Left lung (tissue), 10 donors: ENCODE data around the gene NFKBIE. TPM values are rescaled to one million over a fixed set of nuclear protein-coding genes. Genes with fewer than 3 reads are reported as not detected.

ENCODE experiments used
- ATAC-seq: fragments of 200-7000 bp; cut with Tn5 transposase; one replicate; pipeline ENCODE4 v1.9.1; 2020; ENCODE audit warnings: moderate library complexity
- DNase-seq, 4 donors: peaks; one replicate each; pipeline ENCODE4 v3.0.0-alpha.2; 2013 to 2020
- H3K27ac ChIP-seq, 2 donors: fragments of 200-600 bp; sonication (generic) in 1 of 2; one replicate each; pipeline versions ENCODE4 v1.5.0 to v1.8.0; 2020 to 2021
- H3K27me3 ChIP-seq, 2 donors: fragments of 200-600 bp; sonication (generic) in 1 of 2; one replicate each; pipeline versions ENCODE4 v1.5.0 to v1.8.0; 2020 to 2021
- H3K36me3 ChIP-seq, 2 donors: fragments of 200-600 bp; sonication (generic) in 1 of 2; one replicate each; pipeline versions ENCODE4 v1.5.0 to v1.8.0; 2020 to 2021
- H3K4me1 ChIP-seq, 2 donors: fragments of 200-600 bp; one replicate each; pipeline ENCODE4 v1.8.0; 2021
- H3K4me3 ChIP-seq, 2 donors: fragments of 200-600 bp; sonication (generic) in 1 of 2; one replicate each; pipeline versions ENCODE4 v1.5.0 to v1.8.0; 2020 to 2021; ENCODE audit warnings: mild to moderate bottlenecking in 1 of 2
- H3K9me3 ChIP-seq, 2 donors: fragments of 200-600 bp; sonication (generic) in 1 of 2; one replicate each; pipeline versions ENCODE4 v1.5.0 to v1.8.0; 2020 to 2021
- CTCF ChIP-seq, 2 donors: fragments of 200-600 bp; sonication (generic) in 1 of 2; IDR thresholded peaks; one replicate each; pipeline versions ENCODE4 v1.5.0 to v1.8.0; 2021; ENCODE audit warnings: antibody characterized with exemption in 2 of 2
- intact Hi-C, 2 donors: fragments of 100-400 bp; cut with DNase I; formaldehyde crosslinking; loops; one replicate each; pipeline versions ENCODE4 v1.11.2 to v1.14.2; 2022
- polyA plus RNA-seq, 6 donors: library from polyadenylated mRNA; unstranded; fragments of 120-200 nt; gene quantifications; one replicate each; pipeline ENCODE4 v1.2.1, GENCODE V29; 2013; ENCODE audit not compliant: insufficient read length in 6 of 6
- total RNA-seq, 2 donors: library from RNA; stranded (reverse); fragmentation: NEBNext Ultra II Directional; extraction: Animal tissue kit (Norgen Biotek cat#: 25700); gene quantifications; one replicate each; pipeline ENCODE4 v1.2.1, GENCODE V29; 2021
- donor health status: DM: no; HTN: yes; CAD: no.
- donor health status: DM: no; HTN: no; CAD: no.

The NFKBIE gene
- total and polyA plus RNA-seq, 8 donors = 7.5 to 19.3 (median 8.9) TPM

GRCh38 chr6:44258921-44259320 is 6.4 kb downstream of the NFKBIE start:
- H3K9me3 ChIP-seq = no peaks in the 10 kb centered on the region
- no peak overlapping the region for H3K4me3 ChIP-seq
- DNase-seq (no peak), ATAC-seq (no peak)
- intact Hi-C loops = no loop called here
- H3K4me1 ChIP-seq = peaks cover 32 to 66% of the 10 kb centered on the region in 2 donors
- H3K27ac ChIP-seq = no peak overlapping the region
- peaks cover 0 to 59% of the 10 kb centered on the region in 2 donors for H3K36me3 ChIP-seq
- no peak for TF ChIP-seq CTCF (IDR thresholded peaks at IDR 0.05)
- H3K27me3 ChIP-seq = no peaks in the 10 kb centered on the region

- no peak for TF ChIP-seq CTCF (IDR thresholded peaks at IDR 0.05)
- ATAC-seq (no peak), DNase-seq (peak in 1 of 4 donors; percentile 39)
- peak overlapping the region in 1 of 2 donors; percentile 87 for H3K27ac ChIP-seq
- H3K36me3 ChIP-seq = peaks cover 0 to 64% of the 10 kb centered on the region in 2 donors
- no peak overlapping the region for H3K4me3 ChIP-seq
- intact Hi-C loops = no loop called here
- no peaks in the 10 kb centered on the region for H3K27me3 ChIP-seq
- H3K4me1 ChIP-seq = peaks cover 27 to 66% of the 10 kb centered on the region in 2 donors
- H3K9me3 ChIP-seq = no peaks in the 10 kb centered on the region
These were observed 7.0 kb downstream of the NFKBIE start for GRCh38 chr6:44258325-44258863.

GRCh38 chr6:44257753-44258324 is 7.5 kb downstream of the NFKBIE start:
- no peaks in the 10 kb centered on the region for H3K9me3 ChIP-seq
- no peak for ATAC-seq
- peaks cover 21 to 66% of the 10 kb centered on the region in 2 donors for H3K4me1 ChIP-seq
- peak overlapping the region; percentile 87 to 94 for H3K27ac ChIP-seq
- peaks cover 0 to 70% of the 10 kb centered on the region in 2 donors for H3K36me3 ChIP-seq
- H3K27me3 ChIP-seq = no peaks in the 10 kb centered on the region
- intact Hi-C loops = no loop called here
- no peak for DNase-seq
- no peak for TF ChIP-seq CTCF (IDR thresholded peaks at IDR 0.05)
- H3K4me3 ChIP-seq = peak overlapping the region; percentile 85 to 86

GRCh38 chr6:44257025-44257752 is 8.2 kb downstream of the NFKBIE start, which contains the start of gene SLC35B2:
SLC35B2 (minus strand) TSS chr6:44257528; CDS start chr6:44257410, 118 bp downstream.
- peak; percentile 76 to 91 (median 82) for DNase-seq
- ATAC-seq = peak; percentile 85
- Histone ChIP-seq H3K4me1 (peaks cover 14 to 66% of the 10 kb centered on the region in 2 donors), H3K27ac (peak within 1 kb of the TSS; percentile 87 to 94), H3K27me3 (no peaks in the 10 kb centered on the region), H3K9me3 (no peaks in the 10 kb centered on the region), H3K4me3 (peak within 1 kb of the TSS; percentile 85 to 86), H3K36me3 (peaks cover 0 to 72% of the 10 kb centered on the region in 2 donors)
- peak; percentile 71 to 79 for TF ChIP-seq CTCF (IDR thresholded peaks at IDR 0.05)
- intact Hi-C loops = no loop called here

- intact Hi-C loops = no loop called here
- no peak for ATAC-seq
- no peak for DNase-seq
These were observed 8.7 kb downstream of the NFKBIE start for GRCh38 chr6:44256775-44257024.

More at GRCh38 chr6:44256775-44257024, 8.7 kb downstream of the NFKBIE start:
- no peak for TF ChIP-seq CTCF (IDR thresholded peaks at IDR 0.05)
- Histone ChIP-seq H3K9me3 (no peaks in the 10 kb centered on the region), H3K4me3 (peak overlapping the region; percentile 85 to 86), H3K4me1 (peaks cover 13 to 66% of the 10 kb centered on the region in 2 donors), H3K27me3 (no peaks in the 10 kb centered on the region), H3K36me3 (peaks cover 0 to 72% of the 10 kb centered on the region in 2 donors), H3K27ac (peak overlapping the region; percentile 87 to 94)
